Heart left ventricle (tissue), 16 donors: Measurements from ENCODE around the gene MS4A18. TPM values are rescaled to one million over a fixed set of nuclear protein-coding genes. Genes with fewer than 3 reads are reported as not detected.
"Not testable (repeated sequence)": the region's sequence is repeated elsewhere in the genome, so short reads cannot be mapped to it uniquely, and the experiment has no call there.

ENCODE experiments used
- ATAC-seq, 4 donors: fragments of 200-7000 bp; cut with Tn5 transposase; one replicate each; pipeline ENCODE4 v1.9.1; 2020 to 2022; ENCODE audit warnings: moderate library complexity in 4 of 4, mild to moderate bottlenecking in 3 of 4, moderate number of reproducible peaks in 1 of 4
- DNase-seq, 5 donors: peaks; one replicate each; pipeline ENCODE4 v3.0.0-alpha.2; 2020
- H3K27ac ChIP-seq, 12 donors: fragments of 200-600 bp; sonication (generic) in 4 of 12; one replicate each; pipeline versions ENCODE4 v1.5.0 to v1.8.0; 2016 to 2022; ENCODE audit warnings: mild to moderate bottlenecking in 2 of 12
- H3K27me3 ChIP-seq, 9 donors: fragments of 200-600 bp; sonication (generic) in 2 of 9; one replicate each; pipeline versions ENCODE4 v1.5.1 to v1.8.0; 2016 to 2022; ENCODE audit warnings: mild to moderate bottlenecking in 3 of 9
- H3K36me3 ChIP-seq, 9 donors: fragments of 200-600 bp; sonication (generic) in 2 of 9; one replicate each; pipeline versions ENCODE4 v1.5.0 to v1.8.0; 2018 to 2022; ENCODE audit warnings: mild to moderate bottlenecking in 2 of 9
- H3K4me1 ChIP-seq, 12 donors: fragments of 200-600 bp; sonication (generic) in 4 of 12; one replicate each; pipeline versions ENCODE4 v1.5.0 to v1.8.0; 2016 to 2022; ENCODE audit warnings: mild to moderate bottlenecking in 3 of 12
- H3K4me3 ChIP-seq, 12 donors: fragments of 200-600 bp; sonication (generic) in 4 of 12; one replicate each; pipeline versions ENCODE4 v1.5.0 to v1.8.0; 2017 to 2022; ENCODE audit warnings: mild to moderate bottlenecking in 9 of 12, moderate library complexity in 4 of 12
- H3K9me3 ChIP-seq, 12 donors: fragments of 200-600 bp; sonication (generic) in 4 of 12; one replicate each; pipeline versions ENCODE4 v1.5.0 to v1.8.0; 2016 to 2022; ENCODE audit warnings: mild to moderate bottlenecking in 1 of 12
- CTCF ChIP-seq, 12 donors: fragments of 200-600 bp; sonication (generic) in 4 of 12; IDR thresholded peaks; one replicate each; pipeline versions ENCODE4 v1.5.0 to v1.8.0; 2018 to 2022; ENCODE audit warnings: antibody characterized with exemption in 12 of 12, mild to moderate bottlenecking in 5 of 12
- POLR2A ChIP-seq, 2 donors: fragments of 450-650 bp; IDR thresholded peaks; one replicate each; pipeline ENCODE4 v1.6.1; 2017; ENCODE audit warnings: antibody characterized with exemption in 2 of 2, mild to moderate bottlenecking in 2 of 2, moderate library complexity in 2 of 2
- WGBS, 4 donors: extraction: QIAGEN DNeasy Blood & Tissue Kit in 2 of 4; methylation state at CpG; one replicate each; pipeline versions ENCODE4 v1.1.5 to v1.1.7; 2013 to 2018; 5-methylcytosine and 5-hydroxymethylcytosine counted together
- intact Hi-C, 10 donors: fragments of 100-400 bp; cut with DNase I; formaldehyde crosslinking; loops; one replicate each; pipeline versions ENCODE4 v1.11.1 to v1.14.2; 2022
- polyA plus RNA-seq, 2 donors: library from polyadenylated mRNA; stranded (reverse); fragments of 200-250 nt; gene quantifications; one replicate each; pipeline ENCODE4 v1.2.3, GENCODE V29; 2013
- total RNA-seq, 9 donors: library from RNA; depleted of rRNA in 2 of 9; stranded (reverse); fragments of >200 nt in 2 of 9; fragmentation: NEBNext Ultra II Directional in 3 of 9; extraction: Animal tissue kit (Norgen Biotek cat#: 25700) in 3 of 9; gene quantifications; one replicate each; pipeline versions ENCODE4 v1.1.0 to v1.2.4, GENCODE V29; 2016 to 2023
- donor health status: ischemic (EF 13 %, LVEDD 7.1; RV severe dilation, severe dysfunction).
- donor health status: healthy with polysubstance abuse.
- donor health status: DM: no; HTN: yes; CAD: no.
- donor health status: DM: no; HTN: no; CAD: no.
- donor health status: ischemic (EF 25% LVEDD 6.9; RV normal size, moderate dysfunction).
- donor health status: ischemic (EF 25% LVEDD 5.7; RV mildly dilated, moderate dysfunction).
- donor health status: healthy.
- donor health status: DM: yes; HTN: yes; CAD: no.
- donor health status: ischemic (EF 35%, LVEDD 5.7; RV mildly dilated, moderate dysfunction).
- donor health status: nonischemic (EF 11% LVEDD 7.7; RV severe dilation, severe dysfunction).
- donor health status: DM: yes; HTN: yes; CAD: no.
- donor health status: PGD.
- donor health status: ischemic (EF 29% LVEDD 5.4; RV normal size, mild dysfunction).
- donor health status: nonischemic (EF 23%, LVEDD 6.1; RV moderate dilation, normal function).

The MS4A18 gene
- total and polyA plus RNA-seq, 11 donors = not detected

- Histone ChIP-seq H3K4me1 (no peaks in the 10 kb centered on the region), H3K4me3 (no peak overlapping the region), H3K36me3 (no peaks in the 10 kb centered on the region), H3K27ac (no peak overlapping the region), H3K27me3 (no peaks in the 10 kb centered on the region), H3K9me3 (no peaks in the 10 kb centered on the region)
- no peak for DNase-seq
- TF ChIP-seq CTCF (IDR thresholded peaks at IDR 0.05) (no peak), POLR2A (IDR thresholded peaks at IDR 0.05) (no peak)
- ATAC-seq = no peak
- intact Hi-C loops = no loop called here
- 63 to 71% (median 68%) methylated on average over 4 of the region's 4 CpGs for WGBS, 4 donors
Measured at GRCh38 chr11:60710482-60710881, 14.0 kb upstream of the MS4A18 start.

DNA sequence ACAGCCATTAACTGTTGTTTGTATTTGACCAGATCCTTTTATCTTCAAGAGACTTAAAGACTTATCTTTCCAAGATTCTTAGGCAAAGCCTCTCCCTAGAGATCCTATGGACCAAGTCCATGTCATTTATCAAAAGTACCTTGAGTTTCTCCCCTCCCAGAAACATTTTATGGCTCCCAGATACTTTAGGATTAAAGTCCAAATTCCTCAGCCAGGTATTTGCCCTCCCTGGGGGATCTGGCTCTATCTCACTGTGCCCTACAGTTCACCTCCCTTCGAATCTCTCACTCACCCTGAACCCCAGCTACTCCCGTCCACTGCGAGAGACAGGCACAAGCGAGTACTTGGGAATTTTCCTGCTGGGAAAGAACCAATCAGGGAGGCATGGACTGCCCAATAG is 13.2 kb upstream of the MS4A18 start:
- Histone ChIP-seq H3K36me3 (no peaks in the 10 kb centered on the region), H3K27me3 (no peaks in the 10 kb centered on the region), H3K27ac (no peak overlapping the region), H3K4me1 (no peaks in the 10 kb centered on the region), H3K4me3 (no peak overlapping the region), H3K9me3 (no peaks in the 10 kb centered on the region)
- WGBS, 4 donors = 70 to 82% (median 76%) methylated on average over 4 of the region's 4 CpGs
- intact Hi-C loops = no loop called here
- ATAC-seq (no peak), DNase-seq (no peak)
- TF ChIP-seq POLR2A (IDR thresholded peaks at IDR 0.05) (no peak), CTCF (IDR thresholded peaks at IDR 0.05) (no peak)

GRCh38 chr11:60713423-60713822 is 11.1 kb upstream of the MS4A18 start:
- H3K4me1 ChIP-seq, DNase-seq, H3K4me3 ChIP-seq, intact Hi-C loops, ATAC-seq, H3K27me3 ChIP-seq, H3K36me3 ChIP-seq, H3K27ac ChIP-seq, H3K9me3 ChIP-seq: not testable (repeated sequence)
- 71 to 80% (median 74%) methylated on average over 6 of the region's 6 CpGs for whole genome bisulfite sequencing, 4 donors

GRCh38 chr11:60717956-60718355 is 6.6 kb upstream of the MS4A18 start:
- intact Hi-C loops = no loop called here
- no peak for ATAC-seq
- WGBS, 4 donors = 82 to 93% (median 87%) methylated on average over 5 of the region's 5 CpGs

More at GRCh38 chr11:60717956-60718355, 6.6 kb upstream of the MS4A18 start:
- peaks cover 0 to 5% (median 0%) of the 10 kb centered on the region in 9 donors for H3K27me3 ChIP-seq
- no peaks in the 10 kb centered on the region for H3K36me3 ChIP-seq
- peaks cover 0 to 7% (median 0%) of the 10 kb centered on the region in 12 donors for H3K9me3 ChIP-seq
- no peak overlapping the region for H3K4me3 ChIP-seq
- TF ChIP-seq POLR2A (IDR thresholded peaks at IDR 0.05) (no peak), CTCF (IDR thresholded peaks at IDR 0.05) (no peak)
- DNase-seq = no peak
- no peaks in the 10 kb centered on the region for H3K4me1 ChIP-seq
- no peak overlapping the region for H3K27ac ChIP-seq
